Stimulated activated CD8-positive, alpha-beta memory T cell treated with anti-CD3 and anti-CD28 coated beads, Interleukin-4, amount 100 ng/mL, for 24 hours (primary cell): Measurements from ENCODE around the gene FBXO47.

Source experiments
- DNase-seq: peaks from one replicate; pipeline ENCODE4 v3.0.0-alpha.2; 2020; ENCODE audit warnings: low read depth

FBXO47 gene

GRCh38 chr17:38900978-38901656 lies 66.1 kb downstream of the FBXO47 start:
- peak; percentile 26 for DNase-seq

GRCh38 chr17:38899421-38899820 lies 67.8 kb downstream of the FBXO47 start:
- no peak for DNase-seq

- peak; percentile 87 for DNase-seq
Measured at GRCh38 chr17:38898812-38899348, 68.3 kb downstream of the FBXO47 start.

GRCh38 chr17:38898291-38898679 lies 68.9 kb downstream of the FBXO47 start:
- DNase-seq, result no peak

- DNase-seq, result no peak
Measured at GRCh38 chr17:38897671-38898290, 69.4 kb downstream of the FBXO47 start.

- no peak for DNase-seq
Measured at GRCh38 chr17:38897176-38897575, 70.0 kb downstream of the FBXO47 start.

- DNase-seq, result no peak
Measured at GRCh38 chr17:38896346-38896954, 70.8 kb downstream of the FBXO47 start.

GRCh38 chr17:38894276-38894675 lies 72.9 kb downstream of the FBXO47 start:
- no peak for DNase-seq

- DNase-seq, result peak; percentile 48
Measured at GRCh38 chr17:38893607-38894006, 73.6 kb downstream of the FBXO47 start.

- no peak for DNase-seq
Measured at GRCh38 chr17:38893113-38893512, 74.1 kb downstream of the FBXO47 start.

GRCh38 chr17:38892620-38893019 lies 74.6 kb downstream of the FBXO47 start:
- no peak for DNase-seq

- DNase-seq, result no peak
Measured at GRCh38 chr17:38892083-38892482, 75.1 kb downstream of the FBXO47 start.

GRCh38 chr17:38891441-38891840 lies 75.8 kb downstream of the FBXO47 start:
- no peak for DNase-seq

GRCh38 chr17:38890410-38890746 lies 76.8 kb downstream of the FBXO47 start:
- DNase-seq, result no peak

GRCh38 chr17:38889745-38890409 lies 77.3 kb downstream of the FBXO47 start:
- no peak for DNase-seq

- DNase-seq, result no peak
Measured at GRCh38 chr17:38888842-38889241, 78.4 kb downstream of the FBXO47 start.

GRCh38 chr17:38886643-38887010 lies 80.6 kb downstream of the FBXO47 start:
- DNase-seq, result no peak
